AG09319 (cell line): ENCODE results near the gene VAMP5.
"Not testable (repeated sequence)": the region's sequence is repeated elsewhere in the genome, so short reads cannot be mapped to it uniquely, and the experiment has no call there.

Experiments used
- DNase-seq: peaks from one replicate; pipeline ENCODE4 v3.0.0-alpha.2; 2010; ENCODE audit warnings: low read depth; ENCODE audit errors: extremely low read depth
- TF ChIP-seq, protein P1 (sequence below): IDR thresholded peaks from 2 replicates; pipeline ENCODE4 v1.5.1; 2011; ENCODE audit warnings: low read depth, mild to moderate bottlenecking, inconsistent platforms, low read length, moderate library complexity

Gene VAMP5

GRCh38 chr2:85598594-85599340 lies 14.5 kb downstream of the VAMP5 start:
- TF ChIP-seq, protein P1, sequence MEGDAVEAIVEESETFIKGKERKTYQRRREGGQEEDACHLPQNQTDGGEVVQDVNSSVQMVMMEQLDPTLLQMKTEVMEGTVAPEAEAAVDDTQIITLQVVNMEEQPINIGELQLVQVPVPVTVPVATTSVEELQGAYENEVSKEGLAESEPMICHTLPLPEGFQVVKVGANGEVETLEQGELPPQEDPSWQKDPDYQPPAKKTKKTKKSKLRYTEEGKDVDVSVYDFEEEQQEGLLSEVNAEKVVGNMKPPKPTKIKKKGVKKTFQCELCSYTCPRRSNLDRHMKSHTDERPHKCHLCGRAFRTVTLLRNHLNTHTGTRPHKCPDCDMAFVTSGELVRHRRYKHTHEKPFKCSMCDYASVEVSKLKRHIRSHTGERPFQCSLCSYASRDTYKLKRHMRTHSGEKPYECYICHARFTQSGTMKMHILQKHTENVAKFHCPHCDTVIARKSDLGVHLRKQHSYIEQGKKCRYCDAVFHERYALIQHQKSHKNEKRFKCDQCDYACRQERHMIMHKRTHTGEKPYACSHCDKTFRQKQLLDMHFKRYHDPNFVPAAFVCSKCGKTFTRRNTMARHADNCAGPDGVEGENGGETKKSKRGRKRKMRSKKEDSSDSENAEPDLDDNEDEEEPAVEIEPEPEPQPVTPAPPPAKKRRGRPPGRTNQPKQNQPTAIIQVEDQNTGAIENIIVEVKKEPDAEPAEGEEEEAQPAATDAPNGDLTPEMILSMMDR, result no peak
- no peak for DNase-seq

GRCh38 chr2:85599468-85600234 lies 15.4 kb downstream of the VAMP5 start:
- DNase-seq, result no peak
- TF ChIP-seq, protein P1, result no peak

DNA sequence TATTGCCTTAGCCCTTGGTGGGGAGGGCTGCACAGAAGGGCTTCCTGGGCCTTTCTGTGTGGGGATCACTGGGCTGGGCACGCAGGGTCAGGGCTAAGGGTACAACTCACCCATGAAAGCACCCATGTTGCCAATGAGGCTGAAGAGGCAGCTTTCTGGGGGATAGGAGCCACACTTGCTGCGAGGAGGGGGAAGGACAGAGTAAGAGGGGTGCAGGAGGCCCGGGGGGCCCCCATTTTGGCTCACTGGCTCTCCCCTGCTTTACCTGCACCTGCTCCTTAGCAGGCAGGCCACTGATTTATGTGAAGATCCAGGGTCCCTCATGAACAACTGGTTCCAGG lies 16.0 kb downstream of the VAMP5 start:
- DNase-seq, result no peak
- TF ChIP-seq, protein P1, result no peak

GRCh38 chr2:85600951-85601770 lies 16.9 kb downstream of the VAMP5 start:
- TF ChIP-seq, protein P1, result no peak
- DNase-seq, result no peak

- TF ChIP-seq, protein P1, result no peak
- DNase-seq, result no peak
Observed at GRCh38 chr2:85601771-85602475, 17.7 kb downstream of the VAMP5 start.

DNA sequence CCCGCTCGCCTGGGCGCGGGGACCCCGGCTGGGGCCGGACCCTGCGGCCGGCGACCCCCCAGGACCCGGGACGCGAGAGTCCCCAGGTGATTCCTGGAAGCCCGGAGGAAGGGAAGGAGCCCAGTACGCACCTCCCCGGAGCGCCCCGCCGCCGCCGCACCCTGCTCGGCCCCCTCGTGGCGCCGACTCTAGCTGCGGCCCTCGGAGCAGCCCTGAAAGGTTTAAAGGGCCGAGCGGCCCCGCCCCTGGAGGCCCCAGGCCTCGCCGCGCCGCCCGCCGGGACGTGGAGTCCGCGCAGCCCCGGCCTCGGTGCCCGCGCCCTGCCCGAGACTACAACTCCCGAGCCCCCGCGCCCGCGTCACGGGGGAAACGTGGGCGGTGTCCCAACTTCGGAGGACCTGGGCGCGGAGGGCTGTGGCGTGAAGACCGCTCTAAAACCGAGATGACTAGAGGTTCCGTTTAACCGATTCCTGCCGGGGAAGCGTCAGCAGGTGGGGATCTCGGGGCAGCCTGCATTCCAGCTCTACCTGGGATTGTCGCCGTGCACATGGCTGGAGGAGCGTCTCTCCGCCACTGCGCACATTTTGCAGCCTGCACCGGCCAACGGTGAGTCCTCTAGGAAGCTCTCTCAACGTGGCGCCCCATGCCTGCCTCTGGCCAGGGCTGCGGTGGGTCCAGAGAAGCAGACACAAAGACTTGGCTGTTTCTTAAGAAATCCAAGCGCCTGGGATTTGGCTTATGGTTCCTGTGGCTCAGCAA lies 18.4 kb downstream of the VAMP5 start, which contains the start of gene TMEM150A:
TSS of gene TMEM150A (minus strand) at position 223 of the 759 bp plus-strand sequence. CDS start 750 bp downstream, outside the sequence.
- peak; percentile 60 for DNase-seq
- TF ChIP-seq, protein P1, result no peak; the same call in none of the 2 replicates

- not testable (repeated sequence) for DNase-seq
Observed at GRCh38 chr2:85604133-85604444, 19.9 kb downstream of the VAMP5 start.
